Sigmoid colon (tissue), 4 donors: Measurements from ENCODE around the gene CZIB.

Source experiments
- CTCF ChIP-seq, 4 experiments: fragments of 450-650 bp in 3 of 4; fragments of 200-600 bp in 1 of 4; IDR thresholded peaks; one replicate each; pipeline ENCODE4 v1.5.1; 2016 to 2019; ENCODE audit warnings: antibody characterized with exemption in 4 of 4, mild to moderate bottlenecking in 3 of 4, moderate library complexity in 2 of 4
- EP300 ChIP-seq, 4 donors: sonication (generic); formaldehyde crosslinking; IDR thresholded peaks; one replicate each; pipeline ENCODE4 v1.6.1; 2017; ENCODE audit warnings: antibody characterized with exemption in 4 of 4
- POLR2A ChIP-seq, 2 donors: fragments of 450-650 bp; IDR thresholded peaks; one replicate each; pipeline ENCODE4 v1.6.1; 2016; ENCODE audit warnings: antibody characterized with exemption in 2 of 2, mild to moderate bottlenecking in 2 of 2, moderate library complexity in 2 of 2

DNA sequence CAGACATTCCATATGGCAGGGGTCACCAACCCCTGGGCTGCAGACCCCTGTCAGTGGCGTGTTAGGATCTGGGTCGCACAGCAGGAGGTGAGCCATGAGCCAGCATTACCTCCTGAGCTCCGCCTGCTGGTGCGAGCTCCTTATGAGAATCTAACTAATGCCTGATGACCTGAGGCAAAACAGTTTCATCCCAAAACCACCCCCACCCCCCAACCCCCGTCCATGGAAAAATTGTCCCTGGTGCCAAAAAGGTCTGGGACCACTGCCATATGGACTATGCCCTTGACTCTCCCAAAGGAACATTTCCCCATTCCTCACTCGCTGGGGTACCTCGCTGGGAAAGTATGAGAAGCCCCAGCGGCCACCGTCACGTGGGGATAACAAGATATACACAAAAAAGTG is 30.2 kb downstream of the CZIB start:
- TF ChIP-seq POLR2A (IDR thresholded peaks at IDR 0.05) (no peak), CTCF (IDR thresholded peaks at IDR 0.05) (no peak), EP300 (IDR thresholded peaks at IDR 0.05) (no peak)
